ENCODE measurements around the gene HNRNPH3. TPM values are rescaled to one million over a fixed set of nuclear protein-coding genes. Genes with fewer than 3 reads are reported as not detected.
"Not testable (repeated sequence)": the region's sequence is repeated elsewhere in the genome, so short reads cannot be mapped to it uniquely, and the experiment has no call there.

The HNRNPH3 gene
- total and polyA plus RNA-seq, 2 donors (not counting 1 experiment from before 2014, with no cell fraction given) = 23.6 to 124 TPM

DNA sequence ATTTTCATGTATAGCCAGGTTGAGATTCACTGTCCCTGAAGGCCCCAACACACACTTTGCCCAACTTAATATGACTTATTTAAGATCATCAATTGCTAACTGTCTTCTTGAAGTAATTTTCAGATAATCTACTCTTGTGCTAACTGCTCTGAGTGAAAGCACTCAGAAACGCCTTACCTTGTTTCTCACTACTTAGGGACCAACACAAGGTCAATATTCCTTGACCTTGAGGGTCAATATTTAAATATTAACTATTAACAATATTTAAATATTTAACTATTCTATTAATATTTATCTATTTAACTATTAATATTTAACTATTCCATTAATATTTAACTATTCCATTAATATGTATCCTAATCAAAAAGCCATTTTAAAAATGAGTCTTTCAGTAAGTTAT, 26.0 kb upstream of the HNRNPH3 start:
- Histone ChIP-seq H4K20me1 (ENCODE audit: control insufficient read depth, insufficient read depth, low read length, poor library complexity, severe bottlenecking) (no peaks in the 10 kb centered on the region), H2AFZ (ENCODE audit: insufficient read depth, low read depth, low read length, poor library complexity, severe bottlenecking) (no peak overlapping the region), H3K79me2 (ENCODE audit: control insufficient read depth, insufficient read depth, low read length) (no peaks in the 10 kb centered on the region), H3K36me3 (replicated peaks in 1 of 2; ENCODE audit: control extremely low read depth in 1 of 2, control insufficient read depth in 1 of 2, extremely low read depth in 1 of 2, insufficient read depth in 2 of 2, low read length in 1 of 2) (no peaks in the 10 kb centered on the region), H3K4me1 (ENCODE audit: control insufficient read depth in 2 of 2, insufficient read depth in 2 of 2, low read length in 2 of 2) (peaks cover 14% of the 10 kb centered on the region in 2 donors), H3K4me3 (ENCODE audit: control extremely low read depth in 1 of 5, extremely low read depth in 1 of 5, insufficient read depth in 1 of 5, low read depth in 2 of 5, low read length in 4 of 5) (no peak overlapping the region), H3K27me3 (replicated peaks in 1 of 4; ENCODE audit: control extremely low read depth in 1 of 4, control insufficient read depth in 3 of 4, insufficient read depth in 4 of 4, low read length in 3 of 4) (no peaks in the 10 kb centered on the region), H3K27ac (ENCODE audit: low read length in 2 of 2) (no peak overlapping the region), H3K9me3 (ENCODE audit: control extremely low read depth in 1 of 3, control insufficient read depth in 2 of 3, insufficient read depth in 1 of 3, low read length in 2 of 3) (no peaks in the 10 kb centered on the region), H3K4me2 (replicated peaks; ENCODE audit: low read depth, low read length, poor library complexity, severe bottlenecking) (no peak overlapping the region), H3K9ac (ENCODE audit: low read length) (no peak overlapping the region)
- H3K4me3 Mint-ChIP-seq = no peak overlapping the region
- H3K27ac Mint-ChIP-seq = no peak overlapping the region
- H3K4me1 Mint-ChIP-seq = peaks cover 16% of the 10 kb centered on the region
- no peak for TF ChIP-seq EZH2 (IDR thresholded peaks at IDR 0.05; ENCODE audit: borderline replicate concordance, insufficient read depth, low read depth, low read length, poor library complexity, severe bottlenecking)
- TF ChIP-seq, protein P1, sequence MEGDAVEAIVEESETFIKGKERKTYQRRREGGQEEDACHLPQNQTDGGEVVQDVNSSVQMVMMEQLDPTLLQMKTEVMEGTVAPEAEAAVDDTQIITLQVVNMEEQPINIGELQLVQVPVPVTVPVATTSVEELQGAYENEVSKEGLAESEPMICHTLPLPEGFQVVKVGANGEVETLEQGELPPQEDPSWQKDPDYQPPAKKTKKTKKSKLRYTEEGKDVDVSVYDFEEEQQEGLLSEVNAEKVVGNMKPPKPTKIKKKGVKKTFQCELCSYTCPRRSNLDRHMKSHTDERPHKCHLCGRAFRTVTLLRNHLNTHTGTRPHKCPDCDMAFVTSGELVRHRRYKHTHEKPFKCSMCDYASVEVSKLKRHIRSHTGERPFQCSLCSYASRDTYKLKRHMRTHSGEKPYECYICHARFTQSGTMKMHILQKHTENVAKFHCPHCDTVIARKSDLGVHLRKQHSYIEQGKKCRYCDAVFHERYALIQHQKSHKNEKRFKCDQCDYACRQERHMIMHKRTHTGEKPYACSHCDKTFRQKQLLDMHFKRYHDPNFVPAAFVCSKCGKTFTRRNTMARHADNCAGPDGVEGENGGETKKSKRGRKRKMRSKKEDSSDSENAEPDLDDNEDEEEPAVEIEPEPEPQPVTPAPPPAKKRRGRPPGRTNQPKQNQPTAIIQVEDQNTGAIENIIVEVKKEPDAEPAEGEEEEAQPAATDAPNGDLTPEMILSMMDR (IDR thresholded peaks at IDR 0.05) = no peak
- intact Hi-C loops (cut with micrococcal nuclease) = no loop called here
- no peak for ATAC-seq (ENCODE audit: low read depth)
- H3K27me3 Mint-ChIP-seq = no peaks in the 10 kb centered on the region
- DNase-seq = no peak
- WGBS (ENCODE audit: insufficient coverage) = no CpG with 5 or more reads among the region's 1 CpG
- no peaks in the 10 kb centered on the region for H3K9me3 Mint-ChIP-seq (ENCODE audit: insufficient read depth)
- POLR2A ChIA-PET = no interaction called here
- CTCF ChIA-PET = interaction anchor here (1.7 to 1.9 kb wide), 2 partner anchors 93 to 148 kb away, joined by 5 to 11 read pairs; no protein-coding TSS in a partner anchor

DNA sequence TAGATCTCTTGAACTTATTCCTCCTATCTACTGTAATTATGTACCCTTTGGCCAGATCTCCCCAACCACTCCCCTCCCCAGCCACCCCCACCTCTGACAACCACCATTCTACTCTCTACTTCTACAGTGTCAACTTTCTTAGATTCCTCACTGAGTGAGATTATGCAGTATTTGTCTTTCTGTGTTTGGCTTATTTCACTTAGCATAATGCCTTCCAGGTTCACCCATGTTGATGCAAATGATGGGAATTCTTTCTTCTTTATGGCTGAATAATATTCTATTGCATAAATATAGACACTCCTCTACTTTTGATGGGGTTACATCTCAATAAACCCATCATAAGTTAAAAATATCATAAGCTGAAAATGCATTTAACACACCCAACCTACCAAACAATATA, 21.3 kb upstream of the HNRNPH3 start:
- TF ChIP-seq, protein P1 (IDR thresholded peaks at IDR 0.05) = no peak
- TF ChIP-seq EZH2 (IDR thresholded peaks at IDR 0.05; ENCODE audit: borderline replicate concordance, insufficient read depth, low read depth, low read length, poor library complexity, severe bottlenecking) = no peak
- no peak overlapping the region for H3K4me3 ChIP-seq (ENCODE audit: control extremely low read depth in 1 of 5, extremely low read depth in 1 of 5, insufficient read depth in 1 of 5, low read depth in 2 of 5, low read length in 4 of 5)
- H3K9me3 ChIP-seq (ENCODE audit: control extremely low read depth in 1 of 3, control insufficient read depth in 2 of 3, insufficient read depth in 1 of 3, low read length in 2 of 3) = peaks cover 0 to 3% (median 1%) of the 10 kb centered on the region in 3 donors
- no peak overlapping the region for H3K27ac ChIP-seq (ENCODE audit: low read length in 2 of 2)
- H3K27ac Mint-ChIP-seq = no peak overlapping the region
- no peak overlapping the region for H2AFZ ChIP-seq (ENCODE audit: insufficient read depth, low read depth, low read length, poor library complexity, severe bottlenecking)
- no peaks in the 10 kb centered on the region for H3K9me3 Mint-ChIP-seq (ENCODE audit: insufficient read depth)
- H4K20me1 ChIP-seq (ENCODE audit: control insufficient read depth, insufficient read depth, low read length, poor library complexity, severe bottlenecking) = no peaks in the 10 kb centered on the region
- ATAC-seq (ENCODE audit: low read depth) (no peak), DNase-seq (no peak)
- no peaks in the 10 kb centered on the region for H3K36me3 ChIP-seq (replicated peaks in 1 of 2; ENCODE audit: control extremely low read depth in 1 of 2, control insufficient read depth in 1 of 2, extremely low read depth in 1 of 2, insufficient read depth in 2 of 2, low read length in 1 of 2)
- no peaks in the 10 kb centered on the region for H3K79me2 ChIP-seq (ENCODE audit: control insufficient read depth, insufficient read depth, low read length)
- no peak overlapping the region for H3K9ac ChIP-seq (ENCODE audit: low read length)
- ChIA-PET CTCF (interaction anchor here (5.2 kb wide), 1 partner anchor 9 kb away, joined by 34 read pairs; no protein-coding TSS in a partner anchor), POLR2A (no interaction called here)
- intact Hi-C loops (cut with micrococcal nuclease) = no loop called here
- peaks cover 2% of the 10 kb centered on the region for H3K4me1 Mint-ChIP-seq
- H3K27me3 ChIP-seq (replicated peaks in 1 of 4; ENCODE audit: control extremely low read depth in 1 of 4, control insufficient read depth in 3 of 4, insufficient read depth in 4 of 4, low read length in 3 of 4) = peaks cover 0 to 1% (median 0%) of the 10 kb centered on the region in 4 experiments
- H3K4me3 Mint-ChIP-seq = no peak overlapping the region
- no peak overlapping the region for H3K4me2 ChIP-seq (replicated peaks; ENCODE audit: low read depth, low read length, poor library complexity, severe bottlenecking)
- no peaks in the 10 kb centered on the region for H3K27me3 Mint-ChIP-seq
- no peaks in the 10 kb centered on the region for H3K4me1 ChIP-seq (ENCODE audit: control insufficient read depth in 2 of 2, insufficient read depth in 2 of 2, low read length in 2 of 2)

DNA sequence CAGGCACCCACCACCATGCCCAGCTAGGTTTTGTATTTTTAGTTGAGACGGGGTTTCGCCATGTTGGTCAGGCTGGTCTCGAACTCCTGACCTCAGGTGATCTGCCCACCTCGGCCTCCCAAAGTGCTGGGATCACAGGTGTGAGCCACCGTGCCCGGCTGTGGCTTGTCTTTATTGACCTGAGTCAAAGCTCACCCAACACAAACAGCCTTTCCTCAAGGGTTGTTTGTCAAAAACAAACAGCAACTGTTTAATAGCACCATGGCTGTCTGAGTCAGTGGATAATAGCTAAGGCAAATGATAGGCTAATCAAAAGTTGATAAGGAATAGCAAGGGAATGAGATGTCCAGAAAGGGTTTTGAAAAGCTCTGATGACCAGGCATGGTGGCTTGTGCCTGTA, 16.9 kb upstream of the HNRNPH3 start:
- H3K4me3 Mint-ChIP-seq; H3K79me2 ChIP-seq (ENCODE audit: control insufficient read depth, insufficient read depth, low read length); H2AFZ ChIP-seq (ENCODE audit: insufficient read depth, low read depth, low read length, poor library complexity, severe bottlenecking); H3K4me1 Mint-ChIP-seq; H3K9me3 Mint-ChIP-seq (ENCODE audit: insufficient read depth); DNase-seq; H3K27ac Mint-ChIP-seq; POLR2A ChIA-PET; H3K27me3 ChIP-seq (replicated peaks in 1 of 4; ENCODE audit: control extremely low read depth in 1 of 4, control insufficient read depth in 3 of 4, insufficient read depth in 4 of 4, low read length in 3 of 4); H3K4me3 ChIP-seq (ENCODE audit: control extremely low read depth in 1 of 5, extremely low read depth in 1 of 5, insufficient read depth in 1 of 5, low read depth in 2 of 5, low read length in 4 of 5); H4K20me1 ChIP-seq (ENCODE audit: control insufficient read depth, insufficient read depth, low read length, poor library complexity, severe bottlenecking); ATAC-seq (ENCODE audit: low read depth); H3K9ac ChIP-seq (ENCODE audit: low read length); H3K27ac ChIP-seq (ENCODE audit: low read length in 2 of 2); H3K36me3 ChIP-seq (replicated peaks in 1 of 2; ENCODE audit: control extremely low read depth in 1 of 2, control insufficient read depth in 1 of 2, extremely low read depth in 1 of 2, insufficient read depth in 2 of 2, low read length in 1 of 2); H3K27me3 Mint-ChIP-seq; H3K4me2 ChIP-seq (replicated peaks; ENCODE audit: low read depth, low read length, poor library complexity, severe bottlenecking); intact Hi-C loops (cut with micrococcal nuclease); H3K4me1 ChIP-seq (ENCODE audit: control insufficient read depth in 2 of 2, insufficient read depth in 2 of 2, low read length in 2 of 2): not testable (repeated sequence)
- peaks cover 4 to 19% (median 17%) of the 10 kb centered on the region in 3 donors for H3K9me3 ChIP-seq (ENCODE audit: control extremely low read depth in 1 of 3, control insufficient read depth in 2 of 3, insufficient read depth in 1 of 3, low read length in 2 of 3)
- WGBS (ENCODE audit: insufficient coverage) = 95% methylated on average over 6 of the region's 6 CpGs
- CTCF ChIA-PET = interaction anchor here (1.2 to 5.2 kb wide), 2 partner anchors 13 to 102 kb away, joined by 3 to 34 read pairs; no protein-coding TSS in a partner anchor
